GM12892 (cell line): ENCODE data around the gene BSN.

ENCODE experiments used
- POLR2A ChIP-seq: IDR thresholded peaks from 2 replicates; pipeline ENCODE4 v1.6.1; 2011; ENCODE audit warnings: low read depth, low read length, control low read depth
- POLR2AphosphoS5 ChIP-seq: IDR thresholded peaks from 2 replicates; pipeline ENCODE4 v1.6.1; 2011; ENCODE audit warnings: low read depth, low read length, control low read depth

DNA sequence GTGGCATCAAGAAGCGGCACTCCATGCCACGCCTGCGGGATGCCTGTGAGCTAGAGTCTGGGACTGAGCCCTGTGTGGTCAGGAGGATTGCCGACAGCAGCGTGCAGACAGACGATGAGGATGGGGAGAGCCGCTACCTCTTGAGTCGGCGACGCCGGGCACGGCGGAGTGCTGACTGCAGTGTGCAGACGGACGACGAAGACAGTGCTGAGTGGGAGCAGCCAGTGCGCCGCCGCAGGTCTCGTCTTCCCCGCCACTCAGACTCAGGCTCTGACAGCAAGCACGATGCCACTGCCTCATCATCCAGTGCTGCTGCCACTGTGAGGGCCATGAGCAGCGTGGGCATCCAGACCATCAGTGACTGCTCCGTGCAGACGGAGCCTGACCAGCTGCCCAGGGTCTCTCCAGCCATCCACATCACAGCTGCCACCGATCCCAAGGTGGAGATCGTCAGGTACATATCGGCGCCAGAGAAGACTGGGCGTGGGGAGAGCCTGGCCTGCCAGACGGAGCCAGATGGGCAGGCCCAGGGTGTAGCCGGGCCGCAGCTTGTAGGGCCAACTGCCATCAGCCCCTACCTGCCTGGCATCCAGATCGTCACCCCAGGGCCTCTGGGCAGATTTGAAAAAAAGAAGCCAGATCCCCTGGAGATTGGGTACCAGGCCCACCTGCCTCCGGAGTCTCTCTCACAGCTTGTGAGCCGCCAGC is 103.1 kb downstream of the BSN start:
- no peak for TF ChIP-seq POLR2A
- TF ChIP-seq POLR2AphosphoS5: no peak
